OCI-M2 (cell line): ENCODE results near the gene CASP8AP2.
"Not testable (repeated sequence)": the region's sequence is repeated elsewhere in the genome, so short reads cannot be mapped to it uniquely, and the experiment has no call there.

Experiments used
- DNase-seq: peaks from one replicate; lab custom pipeline; 2025; ENCODE audit not compliant: unreplicated experiment; lab: John Stamatoyannopoulos, UW

The CASP8AP2 gene

GRCh38 chr6:89819336-89820130, 10.1 kb upstream of the CASP8AP2 start, which contains the start of gene MDN1:
MDN1 (minus strand) TSS chr6:89819794; CDS start chr6:89819607, 187 bp downstream.
- peak; percentile 72 for DNase-seq

- DNase-seq: no peak
These were observed 3.6 kb upstream of the CASP8AP2 start for GRCh38 chr6:89826029-89826528.

GRCh38 chr6:89828475-89828987, 1.1 kb upstream of the CASP8AP2 start:
- DNase-seq: not testable (repeated sequence)

- DNase-seq: no peak
These were observed 650 bp upstream of the CASP8AP2 start for GRCh38 chr6:89828988-89829471.

- DNase-seq: no peak
These were observed 610 bp downstream of the CASP8AP2 start for GRCh38 chr6:89830170-89830809.

GRCh38 chr6:89834884-89835792, 5.5 kb downstream of the CASP8AP2 start:
- no peak for DNase-seq

- DNase-seq: no peak
These were observed 7.1 kb downstream of the CASP8AP2 start for GRCh38 chr6:89836639-89837222.

- DNase-seq: no peak
These were observed 10.9 kb downstream of the CASP8AP2 start for GRCh38 chr6:89840538-89840937.

GRCh38 chr6:89842228-89842627, 12.5 kb downstream of the CASP8AP2 start:
- no peak for DNase-seq

- DNase-seq: no peak
These were observed 13.4 kb downstream of the CASP8AP2 start for GRCh38 chr6:89843070-89843469.

GRCh38 chr6:89847513-89847912, 17.8 kb downstream of the CASP8AP2 start:
- not testable (repeated sequence) for DNase-seq

- no peak for DNase-seq
These were observed 23.4 kb downstream of the CASP8AP2 start for GRCh38 chr6:89853068-89853467.

GRCh38 chr6:89858041-89858440, 28.4 kb downstream of the CASP8AP2 start:
- DNase-seq: no peak

- no peak for DNase-seq
These were observed 30.1 kb downstream of the CASP8AP2 start for GRCh38 chr6:89859744-89860143.

- DNase-seq: no peak
These were observed 32.6 kb downstream of the CASP8AP2 start for GRCh38 chr6:89862273-89862672.

GRCh38 chr6:89862698-89863097, 33.0 kb downstream of the CASP8AP2 start:
- no peak for DNase-seq

GRCh38 chr6:89866024-89866678, 36.5 kb downstream of the CASP8AP2 start:
- DNase-seq: no peak

- no peak for DNase-seq
These were observed 44.0 kb downstream of the CASP8AP2 start for GRCh38 chr6:89873721-89874120.

GRCh38 chr6:89874438-89874837, 44.8 kb downstream of the CASP8AP2 start:
- no peak for DNase-seq
